ENCODE data around the gene FAM50B.

The FAM50B gene

DNA sequence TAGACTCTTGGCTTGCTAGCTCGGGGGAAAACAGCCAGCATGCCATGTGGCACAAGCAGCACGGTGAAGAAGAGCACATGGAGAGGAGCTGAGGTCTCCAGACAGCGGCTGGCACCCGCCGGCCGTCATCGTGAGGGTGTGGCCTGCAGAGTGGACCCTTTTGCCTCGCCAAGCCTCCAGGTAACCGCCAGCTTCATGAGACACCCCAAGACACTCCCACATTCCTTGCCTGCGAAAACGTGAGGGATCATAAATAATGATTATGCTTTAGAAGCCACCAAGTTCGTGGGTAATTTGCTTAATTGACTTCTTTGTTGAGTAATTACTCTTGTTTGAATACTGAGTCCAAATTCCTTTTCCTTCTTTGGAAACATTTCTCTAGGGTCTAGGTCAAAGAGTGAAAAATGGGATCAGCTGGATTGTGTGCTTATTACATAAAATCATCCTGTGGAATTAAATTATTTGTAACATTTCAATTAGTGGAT, 23.2 kb downstream of the FAM50B start:
- DNase-seq (ENCODE audit: low read depth, low spot score), result no peak

DNA sequence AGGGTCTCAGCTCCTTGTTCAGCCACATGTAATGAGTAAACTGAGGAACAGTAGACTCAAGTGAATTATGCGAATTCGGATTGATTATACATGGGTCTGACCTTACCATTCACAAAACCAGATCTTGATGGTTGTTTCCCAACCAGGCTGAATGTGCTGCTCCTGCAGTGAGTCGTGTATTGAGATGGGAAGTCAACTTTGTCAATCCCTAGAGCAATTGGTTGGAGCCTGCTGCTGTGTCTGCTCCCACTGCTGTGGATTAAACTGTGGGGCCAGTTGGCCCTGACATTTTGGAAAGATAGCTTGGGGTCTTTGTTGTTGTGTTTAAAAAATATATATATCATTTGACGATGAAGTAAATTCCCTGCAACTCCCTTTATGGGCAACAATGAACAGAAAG, 23.9 kb downstream of the FAM50B start:
- no peak for DNase-seq (ENCODE audit: low read depth, low spot score)

DNA sequence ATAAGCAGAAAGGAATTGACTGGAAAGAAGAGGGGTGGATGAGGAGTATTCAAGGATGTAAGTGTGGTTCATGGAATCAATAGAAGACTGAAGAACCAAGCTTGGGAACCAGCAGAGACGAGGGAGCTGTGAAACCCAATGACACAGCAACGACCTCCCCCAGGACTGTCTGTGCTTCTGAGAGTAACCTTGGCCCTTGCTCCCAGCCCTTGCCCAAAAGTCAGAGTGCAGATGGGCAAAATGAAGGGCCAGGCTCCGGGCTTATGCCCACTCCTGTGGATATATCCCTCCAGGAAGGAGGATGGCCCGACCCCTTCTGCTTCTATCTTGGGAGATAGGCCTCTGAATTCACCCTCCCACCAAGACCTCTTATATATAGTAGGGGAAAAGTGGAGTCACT, 24.9 kb downstream of the FAM50B start:
- no peak for DNase-seq (ENCODE audit: low read depth, low spot score)

DNA sequence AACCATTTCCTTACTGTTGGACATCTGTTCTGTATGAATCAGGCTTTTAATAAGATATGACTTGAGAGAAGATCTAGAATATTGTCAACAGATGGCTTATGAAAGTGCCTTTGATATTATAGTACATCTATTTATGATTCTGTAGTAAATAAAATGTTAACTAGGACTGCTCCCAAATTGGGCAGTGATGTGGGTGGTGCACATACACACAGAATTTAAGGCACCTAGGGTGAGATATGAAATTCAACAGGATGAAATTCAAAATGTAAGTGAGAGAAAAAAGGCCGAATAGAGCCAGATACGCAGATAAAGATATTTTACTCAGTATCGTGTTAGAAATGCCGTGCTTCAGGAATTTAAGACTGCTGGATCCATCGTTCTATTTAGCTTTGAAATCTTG, 26.3 kb downstream of the FAM50B start:
- DNase-seq (ENCODE audit: low read depth, low spot score), result no peak

DNA sequence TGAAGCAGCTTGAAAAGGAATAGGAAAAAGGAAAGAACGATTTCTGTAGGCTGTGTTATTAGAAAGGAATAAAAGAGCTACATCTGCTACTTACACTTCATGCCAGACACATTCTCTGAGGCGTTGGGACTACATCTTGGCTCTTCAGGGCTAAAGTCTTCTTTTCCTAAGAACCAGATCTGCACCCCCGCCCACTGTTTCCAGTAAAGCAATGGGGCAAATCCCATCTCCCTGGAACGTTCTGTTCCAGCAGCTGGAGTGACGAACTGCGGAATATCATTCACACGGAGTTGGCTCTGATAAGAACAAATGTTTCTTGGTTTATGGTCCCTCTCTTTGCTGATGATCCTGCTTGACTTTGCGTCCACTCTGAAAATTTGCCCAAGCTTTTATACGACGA, 26.9 kb downstream of the FAM50B start:
- DNase-seq (ENCODE audit: low read depth, low spot score), result no peak

DNA sequence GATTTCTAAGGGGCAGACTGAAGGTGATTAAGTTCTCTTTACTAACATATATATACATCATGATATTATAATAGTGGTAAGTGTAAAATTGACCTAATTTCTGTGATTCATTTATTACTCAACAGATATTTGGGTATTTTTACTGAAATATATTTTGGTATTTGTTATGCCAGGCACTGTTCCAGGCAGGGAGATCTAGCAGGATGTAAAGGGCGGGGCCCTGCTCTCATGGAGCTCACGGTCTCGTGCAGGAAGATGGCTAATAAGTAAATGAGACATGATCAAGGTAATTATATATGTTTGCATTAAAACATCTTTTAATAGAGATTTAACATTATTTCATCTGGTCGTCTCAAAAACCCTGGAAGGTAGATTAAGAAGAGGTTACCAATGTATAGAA, 27.7 kb downstream of the FAM50B start:
- DNase-seq (ENCODE audit: low read depth, low spot score), result no peak

DNA sequence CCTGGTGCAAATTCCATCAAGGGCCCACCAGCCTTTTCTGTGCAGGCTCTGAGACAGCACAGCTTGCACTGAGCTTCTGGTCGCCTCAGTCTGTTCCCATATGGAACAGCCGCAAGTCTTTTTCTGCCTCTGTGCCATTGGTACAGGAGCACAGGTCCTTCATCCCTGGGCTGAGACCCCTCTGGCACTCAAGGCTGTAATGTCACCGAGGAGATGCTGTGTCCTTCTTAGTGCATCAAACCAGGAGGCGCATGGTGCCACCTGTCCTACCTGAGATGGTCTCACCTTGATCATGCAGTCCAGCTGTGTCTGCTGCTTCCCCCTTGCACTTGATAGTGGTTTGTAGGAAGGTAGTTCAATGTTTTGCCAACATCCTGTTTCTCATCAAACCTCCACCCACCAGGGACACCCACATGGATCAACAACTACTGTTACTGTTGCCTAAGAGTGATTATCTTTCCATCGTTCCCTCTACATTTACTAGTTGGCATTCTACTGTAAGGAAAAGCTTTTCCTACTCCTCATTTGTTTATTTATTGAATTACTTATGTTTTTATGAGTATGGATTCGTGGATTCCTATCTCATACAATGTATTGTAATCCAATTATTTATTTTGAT, 29.0 kb downstream of the FAM50B start:
- DNase-seq (ENCODE audit: low read depth, low spot score), result no peak

DNA sequence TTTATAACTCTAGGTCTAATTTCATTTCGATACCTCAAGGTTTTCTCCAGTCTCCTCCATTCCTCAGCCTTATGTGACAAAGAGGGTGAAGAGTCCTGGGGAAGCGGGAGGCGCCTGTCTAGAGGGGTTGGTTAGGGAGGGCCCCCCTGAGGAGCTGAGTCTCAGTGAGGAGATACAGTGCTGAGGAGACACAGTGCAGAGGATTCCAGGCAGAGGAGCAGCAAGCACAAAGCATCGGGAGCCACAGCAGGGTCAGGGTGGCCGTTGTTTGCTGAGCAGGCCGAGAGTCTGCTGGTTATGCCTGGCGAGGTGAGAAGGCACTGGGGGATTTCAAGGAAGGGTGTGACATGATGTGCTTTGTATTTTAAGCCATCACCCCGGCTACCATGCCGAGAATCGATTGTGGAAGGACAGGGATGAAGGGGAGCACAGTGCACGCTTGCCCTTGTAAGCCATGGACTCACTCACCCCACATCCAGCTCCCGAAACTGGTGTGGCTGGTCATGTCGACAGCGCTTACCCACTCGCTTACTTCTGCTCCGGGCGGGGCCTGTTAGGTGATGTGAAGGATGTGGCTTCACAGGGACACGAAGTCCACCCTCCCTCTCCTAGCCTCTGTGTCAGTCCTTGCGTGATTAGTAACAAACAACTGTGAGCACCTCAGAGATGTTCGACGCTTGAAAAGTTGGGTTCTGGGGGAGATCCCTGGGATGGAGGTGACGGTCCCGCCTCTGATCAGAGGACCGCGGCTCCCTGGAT, 30.2 kb downstream of the FAM50B start:
- no peak for DNase-seq (ENCODE audit: low read depth, low spot score)

DNA sequence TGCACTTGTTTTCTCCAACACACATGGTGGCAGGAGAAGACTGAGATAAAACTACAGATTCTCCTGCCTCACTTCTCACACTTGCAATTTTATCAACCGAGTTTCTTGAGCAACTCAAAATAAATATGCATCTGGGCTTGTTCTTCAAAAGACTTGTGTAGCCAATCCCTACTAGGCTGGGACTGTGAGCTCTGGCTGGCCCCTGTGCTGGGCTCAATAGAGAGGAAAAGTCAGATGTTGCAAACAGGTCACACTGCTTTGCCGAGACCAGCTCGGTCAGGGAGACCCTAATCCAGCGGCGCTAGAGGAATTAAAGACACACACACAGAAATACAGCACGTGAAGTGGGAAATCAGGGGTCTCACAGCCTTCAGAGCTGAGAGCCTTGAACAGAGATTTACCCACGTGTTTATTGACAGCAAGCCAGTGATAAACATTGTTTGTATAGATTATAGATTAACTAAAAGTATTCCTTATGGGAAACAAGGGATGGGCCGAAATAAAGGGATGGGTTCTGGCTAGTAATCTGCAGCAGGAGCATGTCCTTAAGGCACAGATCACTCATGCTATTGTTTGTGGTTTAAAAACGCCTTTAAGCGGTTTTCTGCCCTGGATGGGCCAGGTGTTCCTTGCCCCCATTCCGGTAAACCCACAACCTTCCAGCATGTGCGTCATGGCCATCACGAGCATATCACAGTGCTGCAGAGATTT, 32.7 kb downstream of the FAM50B start:
- DNase-seq (ENCODE audit: low read depth, low spot score), result no peak

DNA sequence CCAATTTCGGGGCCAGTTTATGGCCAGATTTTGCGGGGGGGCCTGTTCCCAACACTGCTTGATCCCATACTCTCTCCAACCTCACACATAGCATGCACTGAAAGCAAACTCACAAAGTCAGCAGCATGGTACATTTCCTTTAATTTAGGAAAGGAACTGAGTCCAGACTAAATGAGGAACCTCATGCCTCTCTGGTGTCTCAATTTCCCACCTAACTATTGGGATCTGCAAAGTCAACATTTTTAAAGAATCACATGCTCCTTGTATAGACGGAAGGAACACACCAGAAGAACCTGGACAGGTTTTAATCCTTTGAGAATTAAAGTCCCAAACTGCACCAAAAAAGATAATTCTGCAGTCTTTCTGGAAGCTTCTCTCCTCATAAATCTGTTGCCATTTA, 33.3 kb downstream of the FAM50B start:
- no peak for DNase-seq (ENCODE audit: low read depth, low spot score)

DNA sequence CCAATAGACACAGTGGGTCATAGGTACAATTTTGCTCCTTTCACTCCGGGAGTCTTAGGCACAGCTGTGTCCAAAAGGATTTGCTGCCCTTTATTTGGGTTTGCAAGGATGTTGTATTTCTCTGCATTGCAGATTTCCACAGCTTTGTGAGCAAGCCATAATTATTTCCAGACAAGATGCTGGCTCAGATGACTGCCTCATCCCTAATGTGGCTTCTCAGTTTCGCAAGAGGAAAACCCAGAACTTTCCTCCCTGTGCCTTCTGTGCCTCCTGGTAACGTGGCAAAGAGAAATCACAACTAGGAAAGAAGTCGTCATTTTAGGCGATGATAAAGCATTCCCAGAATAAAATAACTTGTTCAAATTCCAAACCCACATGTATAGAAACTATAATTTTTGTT, 33.7 kb downstream of the FAM50B start:
- no peak for DNase-seq (ENCODE audit: low read depth, low spot score)

DNA sequence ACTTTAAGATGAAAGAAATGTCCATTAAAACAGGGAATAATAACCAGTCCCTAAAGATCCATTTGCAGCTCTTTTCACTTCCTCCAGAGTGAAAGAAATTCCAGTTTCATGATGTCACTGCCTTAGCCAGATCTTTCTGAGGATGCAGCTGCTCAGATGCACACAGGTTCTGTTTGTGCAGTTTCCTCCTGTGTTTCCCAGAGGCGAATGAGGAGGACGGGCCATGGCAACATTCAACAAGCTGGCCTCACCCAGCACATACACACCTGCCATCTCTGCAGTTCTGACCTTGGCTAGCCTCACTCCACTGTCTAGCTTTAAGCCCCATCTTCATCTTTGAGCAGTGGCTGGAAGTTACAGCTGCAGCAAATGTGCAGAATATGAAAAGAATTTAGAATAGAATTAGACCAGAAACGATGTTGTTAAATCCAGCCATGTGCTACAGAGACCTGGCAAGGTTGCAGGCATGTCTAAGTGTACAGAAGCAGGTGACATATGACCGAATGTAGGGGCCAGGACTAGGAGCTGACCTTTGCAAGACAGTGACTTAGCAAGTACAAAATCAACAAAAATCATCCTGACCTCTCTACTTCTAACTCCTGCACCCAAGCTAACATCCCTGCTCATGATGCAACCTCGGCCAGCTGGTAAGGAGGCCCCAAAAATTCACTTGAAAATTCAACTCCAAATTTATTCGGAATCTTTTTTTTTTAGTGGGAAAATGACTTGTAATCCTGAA, 35.0 kb downstream of the FAM50B start:
- DNase-seq (ENCODE audit: low read depth, low spot score), result no peak

DNA sequence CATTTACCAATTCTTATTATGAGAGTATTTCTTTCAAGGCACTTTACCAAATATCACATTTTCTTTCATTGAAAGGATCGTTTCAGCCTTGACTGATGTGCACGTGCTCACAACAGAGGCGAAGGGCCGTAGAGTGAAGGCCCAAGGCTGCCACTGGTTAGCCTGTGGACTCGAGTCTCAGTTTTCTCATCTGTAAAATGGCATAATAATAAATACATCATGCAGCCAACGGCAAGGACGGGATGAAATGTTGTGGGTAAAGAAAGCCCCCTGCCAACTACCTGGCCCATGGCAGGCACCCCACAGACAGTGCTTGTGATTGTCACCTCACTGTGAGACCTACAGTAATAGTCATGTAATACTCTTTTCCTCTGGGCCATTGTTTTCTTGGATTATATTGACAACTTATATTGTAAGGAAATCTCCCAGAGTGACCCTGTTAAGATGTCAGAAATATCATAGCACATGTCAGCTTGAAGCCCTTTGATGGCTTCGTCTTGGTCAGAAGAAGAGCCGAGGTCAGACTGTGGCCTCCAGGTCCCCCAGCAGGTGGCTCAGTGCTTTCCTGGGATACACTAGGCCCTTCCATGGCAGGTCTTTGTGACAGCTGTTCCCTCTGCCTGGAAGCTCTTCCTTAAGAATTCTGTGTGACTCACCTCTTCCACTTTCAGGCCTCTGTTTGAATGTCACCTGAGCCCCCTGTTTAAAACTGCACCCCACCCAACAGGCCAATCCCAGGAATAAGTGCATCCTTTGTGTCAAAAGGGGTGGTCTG, 36.3 kb downstream of the FAM50B start:
- no peak for DNase-seq (ENCODE audit: low read depth, low spot score)

DNA sequence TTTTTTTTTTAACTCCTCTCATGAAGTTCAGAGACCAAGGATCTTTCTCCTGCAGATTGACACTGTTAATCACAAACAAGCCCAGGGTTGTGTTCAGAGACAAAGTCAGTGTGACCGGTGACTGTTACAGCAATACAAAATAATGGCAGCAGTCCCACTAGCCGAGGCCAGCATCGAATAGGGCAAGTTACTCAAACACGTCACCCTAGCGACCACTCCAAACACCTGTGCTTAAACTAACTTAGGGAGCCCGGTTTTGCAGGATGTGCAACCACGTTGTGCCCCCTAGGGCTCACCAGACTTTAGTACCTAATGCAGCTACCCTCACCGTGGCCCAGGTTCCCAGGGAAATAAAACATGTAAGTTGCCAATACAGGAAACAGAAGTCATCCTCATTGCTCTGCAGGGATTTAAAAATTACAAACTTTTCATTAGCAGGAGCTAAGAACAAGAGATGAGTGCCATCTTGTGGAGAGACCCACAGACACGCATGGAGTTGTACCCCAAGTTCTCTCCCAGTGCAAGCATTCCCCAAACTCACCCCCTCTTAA, 38.1 kb downstream of the FAM50B start:
- no peak for DNase-seq (ENCODE audit: low read depth, low spot score)

DNA sequence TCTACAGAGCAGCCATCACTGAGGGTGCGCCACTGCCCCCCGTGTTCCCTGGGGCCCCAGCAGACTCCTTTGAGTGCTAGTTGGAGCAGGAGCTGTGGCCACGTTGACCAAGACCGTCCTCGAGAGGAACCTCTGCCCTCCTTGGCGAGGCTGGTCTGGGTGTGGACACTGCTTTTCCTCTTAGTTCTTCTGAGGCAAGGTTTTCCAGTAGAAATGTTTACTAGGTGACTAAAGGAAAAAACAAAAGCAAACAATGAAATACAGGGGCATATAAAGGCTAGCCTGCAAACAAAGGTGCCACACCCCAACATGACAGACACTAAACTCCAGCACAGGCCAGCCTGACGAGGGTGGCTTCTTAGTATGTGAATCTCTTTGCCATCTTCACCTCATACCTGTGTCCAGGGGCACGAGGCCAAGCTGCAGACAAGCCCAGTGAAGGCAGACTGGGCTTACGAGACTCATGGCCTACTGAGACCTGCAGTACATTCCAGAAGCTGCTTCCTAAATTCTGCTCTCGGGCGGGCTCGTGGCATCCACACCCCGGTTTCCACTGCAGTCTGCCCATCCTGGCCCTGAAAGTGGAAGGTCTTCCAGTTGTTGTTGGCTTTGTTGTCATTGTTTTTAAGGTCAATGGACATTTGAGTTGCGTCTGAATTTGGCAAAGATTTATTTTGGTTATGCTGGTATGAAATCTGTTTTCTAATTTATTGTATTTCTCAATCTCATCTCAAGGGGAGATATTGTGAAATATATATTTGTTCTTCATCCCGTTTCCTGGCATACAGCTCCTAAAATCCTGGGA, 39.2 kb downstream of the FAM50B start:
- no peak for DNase-seq (ENCODE audit: low read depth, low spot score)

DNA sequence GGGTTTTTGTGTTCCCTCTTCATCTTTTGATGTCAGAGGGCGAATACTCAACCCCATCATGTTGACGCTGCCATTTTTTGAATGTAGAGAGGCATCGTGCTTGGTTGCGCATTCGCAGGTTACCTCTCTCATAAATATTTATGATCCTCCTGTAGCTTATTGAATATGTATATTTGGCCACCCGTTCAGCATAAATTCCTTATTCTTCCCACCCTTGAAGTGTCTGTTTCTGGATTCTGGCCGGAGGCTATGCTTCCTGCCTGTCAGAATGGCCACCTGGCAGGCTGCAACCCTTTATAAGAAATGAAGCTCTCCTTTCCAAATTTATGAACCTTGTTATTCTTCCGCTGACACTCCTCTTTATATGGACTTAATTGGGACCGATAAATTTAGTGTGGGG, 40.9 kb downstream of the FAM50B start:
- DNase-seq (ENCODE audit: low read depth, low spot score), result no peak

DNA sequence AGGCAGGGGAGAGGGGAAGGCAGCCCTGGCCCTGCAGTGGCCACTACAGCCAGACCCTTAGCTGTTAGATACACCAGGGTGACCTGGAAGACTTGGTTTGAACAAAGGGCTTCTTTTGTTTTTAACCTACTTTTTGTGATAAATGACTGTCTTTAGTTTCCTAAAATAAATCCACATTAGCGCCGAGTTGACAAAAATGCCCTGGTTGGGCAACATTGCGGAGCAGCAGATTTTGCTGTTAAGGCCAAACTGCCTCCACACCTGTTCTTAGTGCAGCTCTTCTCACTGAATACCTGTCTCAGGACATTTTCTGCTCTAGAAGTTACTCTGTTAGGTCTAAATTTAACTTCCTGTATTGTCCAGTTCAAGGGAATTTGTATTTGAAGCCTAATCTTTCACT, 42.7 kb downstream of the FAM50B start:
- DNase-seq (ENCODE audit: low read depth, low spot score), result no peak

DNA sequence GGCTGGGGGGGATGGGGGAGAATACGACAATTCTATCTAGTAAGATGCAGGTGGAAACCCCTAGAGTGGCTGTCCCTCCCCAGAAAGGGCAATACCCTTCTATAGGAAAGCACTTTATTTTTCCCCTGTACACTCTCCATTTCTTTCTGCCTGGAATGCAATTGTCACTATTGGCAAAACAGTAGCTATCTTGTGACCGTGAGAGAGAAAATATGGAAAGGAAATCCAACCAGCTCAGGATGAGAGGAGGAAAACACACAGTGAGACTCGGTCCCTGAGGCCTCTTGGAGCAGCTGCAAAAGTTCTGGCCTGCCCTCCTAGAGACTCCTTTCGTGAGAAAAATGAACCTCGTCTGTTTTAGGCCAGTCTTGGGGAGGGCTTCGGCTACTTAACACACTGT, 43.4 kb downstream of the FAM50B start:
- no peak for DNase-seq (ENCODE audit: low read depth, low spot score)

DNA sequence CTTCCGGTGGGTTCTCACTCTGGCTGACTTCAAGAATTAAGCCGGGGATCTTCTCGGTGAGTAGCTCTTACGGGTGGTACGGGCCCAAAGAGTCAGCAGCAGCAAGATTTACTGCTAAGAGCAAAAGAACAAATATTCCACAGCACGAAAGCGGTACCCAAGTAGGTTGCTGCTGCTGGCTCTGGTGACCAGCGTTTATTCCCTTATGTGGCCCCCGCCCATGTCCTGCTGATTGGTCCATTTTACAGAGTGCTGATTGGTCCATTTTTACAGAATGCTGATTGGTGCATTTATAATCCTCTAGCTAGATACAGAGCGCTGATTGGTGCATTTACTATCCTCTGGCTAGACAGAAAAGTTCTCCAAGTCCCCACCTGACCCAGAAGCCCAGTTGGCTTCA, 44.3 kb downstream of the FAM50B start:
- DNase-seq (ENCODE audit: low read depth, low spot score), result no peak

DNA sequence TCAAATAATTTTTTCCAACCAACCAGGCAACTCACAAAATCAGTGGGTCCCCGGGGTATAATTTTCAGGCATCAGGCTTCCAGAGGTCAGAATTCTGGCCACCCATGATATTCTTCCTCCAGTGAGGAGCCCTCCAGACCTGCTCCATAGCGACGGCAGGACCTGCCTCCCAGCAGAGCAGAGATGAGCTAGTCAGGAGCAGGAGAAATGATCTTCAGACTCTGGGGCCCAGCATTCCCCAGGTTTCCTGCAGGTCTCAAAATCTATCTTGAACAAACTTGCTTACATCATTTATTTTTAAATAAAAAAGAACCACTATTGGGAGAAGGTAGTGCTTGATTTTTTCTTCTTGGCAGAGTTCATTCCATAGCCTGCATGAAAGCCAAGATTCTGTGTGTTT, 44.7 kb downstream of the FAM50B start:
- no peak for DNase-seq (ENCODE audit: low read depth, low spot score)
